Measurements from ENCODE around the gene FASTKD2.
"Not testable (repeated sequence)": the region's sequence is repeated elsewhere in the genome, so short reads cannot be mapped to it uniquely, and the experiment has no call there.

Gene FASTKD2

DNA sequence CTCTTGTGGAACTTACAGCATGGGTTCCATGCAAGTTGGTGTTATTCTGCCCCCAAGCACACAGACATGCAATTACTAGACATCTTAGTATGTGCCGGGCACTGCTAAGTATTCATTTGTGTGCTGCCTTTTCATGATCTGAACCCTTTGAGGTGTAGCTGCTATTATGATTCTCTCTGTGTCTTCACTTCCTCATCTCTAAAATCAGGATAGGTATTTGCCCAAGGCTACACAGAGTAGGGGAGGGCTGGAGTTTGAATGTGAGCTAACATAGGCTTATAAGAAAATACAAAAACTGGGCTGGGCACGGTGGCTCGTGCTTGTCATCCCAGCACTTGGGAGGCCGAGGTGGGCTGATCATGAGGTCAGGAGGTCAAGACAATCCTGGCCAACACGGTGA lies 27.2 kb downstream of the FASTKD2 start:
- no peak for DNase-seq

- no peak for DNase-seq
These were observed 32.0 kb downstream of the FASTKD2 start for GRCh38 chr2:206797376-206797775.

DNA sequence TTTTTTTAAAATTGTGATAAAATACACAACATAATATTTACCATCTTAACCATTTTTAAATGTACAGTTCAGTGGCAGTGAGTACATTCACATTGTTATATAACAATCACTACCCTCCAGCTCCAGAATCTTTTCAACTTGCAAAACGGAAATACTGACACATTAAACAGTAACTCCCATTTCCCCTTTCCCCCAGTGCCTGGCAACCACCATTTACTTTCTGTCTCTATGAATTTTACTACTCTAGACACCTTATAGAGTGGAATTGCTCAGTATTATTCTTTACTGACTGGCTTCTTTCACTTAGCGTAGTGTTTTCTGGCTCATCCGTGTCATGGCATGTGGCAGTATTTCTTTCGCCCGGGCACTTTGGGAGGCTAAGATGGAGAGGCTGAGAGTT lies 32.6 kb downstream of the FASTKD2 start:
- DNase-seq = no peak

DNA sequence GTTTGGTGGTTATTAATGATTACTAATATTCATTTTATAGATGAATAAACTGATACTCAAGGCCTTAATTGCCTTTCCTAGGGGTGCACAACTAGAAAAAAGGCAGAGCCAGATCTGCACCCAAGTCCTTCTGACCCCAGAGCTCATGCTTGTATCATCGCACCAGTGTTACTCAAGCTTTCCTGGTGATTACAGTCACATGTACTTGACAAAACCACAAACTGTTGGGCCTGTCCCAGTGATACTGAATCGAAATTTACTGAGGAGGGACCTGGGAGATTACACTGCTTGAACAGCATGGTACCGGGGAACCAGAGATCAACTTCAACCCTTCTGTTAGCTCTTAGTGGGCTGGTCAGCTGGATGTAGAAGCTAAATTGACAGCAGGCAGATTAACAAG lies 33.7 kb downstream of the FASTKD2 start:
- no peak for DNase-seq

GRCh38 chr2:206800506-206801417 lies 35.4 kb downstream of the FASTKD2 start:
- peak; percentile 79 for DNase-seq

DNA sequence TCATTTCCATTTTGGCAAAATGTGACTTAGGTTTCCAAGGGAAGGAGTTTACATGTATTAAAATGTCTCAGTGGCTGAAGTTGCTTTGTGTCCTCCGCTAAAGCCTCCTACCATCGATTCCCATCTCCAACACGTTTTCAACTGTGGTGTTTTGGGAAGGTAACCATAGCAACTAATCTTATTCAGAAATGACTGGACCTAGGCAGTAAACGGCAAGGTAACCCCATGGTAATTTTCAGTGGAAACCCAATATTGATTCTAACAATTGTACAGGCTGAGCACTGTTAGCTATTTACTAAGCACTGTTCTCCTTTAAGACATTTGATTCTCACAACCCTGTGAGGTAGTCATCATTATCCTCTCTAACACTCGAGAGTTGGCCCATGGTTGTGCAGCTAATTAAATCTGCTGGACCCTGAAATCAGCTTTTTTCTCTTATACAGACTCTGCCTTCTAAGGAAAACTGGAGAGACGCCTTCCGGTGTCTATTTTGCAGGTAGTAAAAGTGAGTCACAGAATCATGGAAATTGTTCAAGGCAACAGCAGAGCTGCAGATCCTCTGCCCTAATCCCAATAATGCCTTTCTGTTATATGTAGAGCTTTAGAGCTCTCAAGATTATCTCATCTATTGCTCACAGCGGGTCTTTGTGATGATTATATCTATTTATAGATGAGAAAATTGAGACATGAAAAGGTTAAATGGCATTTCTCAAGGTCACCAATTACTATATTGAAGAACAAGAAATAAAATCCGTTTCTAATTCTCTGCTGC lies 36.2 kb downstream of the FASTKD2 start:
- no peak for DNase-seq

GRCh38 chr2:206802654-206803514 lies 37.5 kb downstream of the FASTKD2 start:
- no peak for DNase-seq

DNA sequence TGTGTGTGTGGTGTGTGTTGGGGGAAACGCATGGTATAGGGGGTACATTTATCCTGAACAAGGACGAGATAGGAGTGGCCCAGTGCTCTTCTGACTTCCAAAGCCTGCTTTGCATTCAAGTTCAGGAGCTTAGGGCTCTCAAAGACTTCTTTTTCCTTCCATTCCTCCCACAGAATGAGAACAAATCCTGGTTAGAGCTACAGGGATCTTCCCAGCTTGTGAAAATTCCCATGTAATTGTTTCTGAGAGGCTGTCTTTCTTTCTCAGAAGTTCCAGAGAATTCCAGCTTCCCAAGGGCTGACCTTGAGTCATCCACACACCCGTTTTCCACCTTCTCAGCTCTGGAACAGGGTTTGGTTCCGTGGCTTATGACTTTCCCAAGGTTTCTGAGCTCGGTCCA lies 38.9 kb downstream of the FASTKD2 start:
- no peak for DNase-seq

GRCh38 chr2:206805887-206806607 lies 40.6 kb downstream of the FASTKD2 start:
- no peak for DNase-seq

- not testable (repeated sequence) for DNase-seq
These were observed 42.2 kb downstream of the FASTKD2 start for GRCh38 chr2:206807624-206808023.

DNA sequence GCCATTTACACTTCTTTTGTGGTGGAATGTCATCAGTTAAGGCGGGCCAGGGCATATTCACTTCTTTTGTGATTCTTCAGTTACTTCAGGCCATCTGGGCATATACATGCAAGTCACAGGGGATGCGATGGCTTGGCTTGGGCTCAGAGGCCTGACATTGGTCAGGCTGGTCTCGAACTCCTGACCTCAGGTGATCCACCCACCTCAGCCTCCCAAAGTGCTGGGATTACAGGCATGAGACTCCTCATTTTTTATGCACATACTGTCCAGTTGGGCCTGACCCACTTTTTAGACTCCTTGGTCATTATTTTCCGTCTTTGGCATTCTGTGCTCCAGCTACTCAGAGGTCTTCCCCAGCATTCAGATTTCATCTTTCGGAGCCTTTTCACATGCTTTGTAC lies 47.1 kb downstream of the FASTKD2 start:
- not testable (repeated sequence) for DNase-seq

DNA sequence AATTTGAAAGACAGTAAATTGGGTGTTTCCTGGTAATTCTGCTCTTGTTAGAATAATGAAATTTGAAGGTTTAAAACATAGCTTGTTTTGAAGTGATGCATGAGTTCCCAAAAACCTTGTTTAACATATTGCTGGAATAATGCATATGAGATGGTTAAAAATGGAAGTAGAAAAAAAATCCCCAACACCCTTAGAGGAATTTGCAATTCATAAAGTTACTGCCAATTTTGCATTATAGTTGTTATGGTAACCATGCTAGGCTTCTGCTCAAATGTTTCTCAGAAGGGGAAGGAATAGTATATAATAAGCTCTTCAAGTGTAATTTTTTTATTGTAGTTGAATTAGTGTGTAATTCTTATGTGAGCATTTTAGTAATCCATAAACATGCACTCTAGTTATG lies 49.1 kb downstream of the FASTKD2 start:
- DNase-seq = no peak

DNA sequence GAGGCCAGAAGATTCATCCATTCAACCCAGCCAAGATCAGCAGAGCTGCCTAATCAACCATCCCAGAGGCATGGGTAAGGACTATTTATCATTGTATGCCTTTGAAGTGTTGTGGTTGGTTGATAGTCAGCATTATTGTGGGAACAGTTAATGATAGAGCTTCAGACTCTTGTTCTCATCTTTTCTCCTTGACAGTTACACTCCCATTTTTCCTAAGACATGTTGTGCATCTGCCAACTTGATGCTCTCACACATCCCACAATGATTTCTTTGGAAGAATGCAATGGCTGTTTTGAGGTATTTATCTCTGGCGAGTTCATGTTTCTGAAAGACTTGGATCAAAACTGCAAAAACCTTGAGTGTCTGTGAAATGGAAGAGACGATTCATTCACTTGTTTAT lies 55.4 kb downstream of the FASTKD2 start:
- DNase-seq = no peak

DNA sequence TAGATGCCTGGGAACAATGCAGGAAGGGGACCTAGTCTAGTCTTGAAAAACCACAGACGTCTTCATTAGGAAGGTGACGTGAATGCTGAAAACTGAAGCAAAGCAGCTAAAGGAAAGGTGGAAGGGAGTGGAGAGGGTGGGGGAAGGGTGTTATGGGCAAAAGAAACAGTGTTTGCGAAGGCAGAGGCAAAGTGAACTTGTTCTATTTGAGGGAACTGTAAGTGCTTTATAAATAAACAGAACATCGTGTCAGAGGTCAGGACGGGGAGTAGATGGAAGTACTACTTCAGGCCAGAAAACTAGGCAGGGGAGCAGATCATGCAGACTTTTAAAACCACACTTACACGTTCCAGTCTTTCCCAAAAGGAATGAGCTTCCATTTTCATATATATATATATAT lies 57.8 kb downstream of the FASTKD2 start:
- DNase-seq = no peak

DNA sequence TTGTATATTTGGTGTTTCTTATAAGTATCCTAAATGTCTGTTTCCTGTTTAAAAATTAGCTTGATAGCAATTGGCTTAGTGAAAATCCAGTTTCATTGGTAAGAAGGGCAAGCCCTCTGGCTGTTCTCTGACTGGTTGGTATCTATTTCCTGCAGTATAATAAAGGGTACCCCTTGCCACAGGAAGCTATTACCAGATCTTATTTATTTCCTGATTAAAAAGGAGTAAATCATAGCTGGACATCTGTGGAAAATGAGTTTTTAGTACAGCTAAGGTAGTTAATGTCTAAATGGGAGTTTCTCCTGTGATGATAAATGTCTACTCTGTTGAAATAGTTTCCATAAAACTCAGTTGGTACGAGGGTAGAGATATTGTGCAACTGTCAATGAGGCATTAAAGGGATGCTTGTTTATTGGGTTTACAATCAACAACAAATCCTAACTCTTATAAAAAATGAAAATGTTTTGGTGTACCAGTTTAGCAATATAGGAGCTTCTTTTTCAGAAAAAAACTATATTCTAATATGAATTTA lies 58.7 kb downstream of the FASTKD2 start:
- no peak for DNase-seq

GRCh38 chr2:206824993-206825392 lies 59.6 kb downstream of the FASTKD2 start:
- no peak for DNase-seq

DNA sequence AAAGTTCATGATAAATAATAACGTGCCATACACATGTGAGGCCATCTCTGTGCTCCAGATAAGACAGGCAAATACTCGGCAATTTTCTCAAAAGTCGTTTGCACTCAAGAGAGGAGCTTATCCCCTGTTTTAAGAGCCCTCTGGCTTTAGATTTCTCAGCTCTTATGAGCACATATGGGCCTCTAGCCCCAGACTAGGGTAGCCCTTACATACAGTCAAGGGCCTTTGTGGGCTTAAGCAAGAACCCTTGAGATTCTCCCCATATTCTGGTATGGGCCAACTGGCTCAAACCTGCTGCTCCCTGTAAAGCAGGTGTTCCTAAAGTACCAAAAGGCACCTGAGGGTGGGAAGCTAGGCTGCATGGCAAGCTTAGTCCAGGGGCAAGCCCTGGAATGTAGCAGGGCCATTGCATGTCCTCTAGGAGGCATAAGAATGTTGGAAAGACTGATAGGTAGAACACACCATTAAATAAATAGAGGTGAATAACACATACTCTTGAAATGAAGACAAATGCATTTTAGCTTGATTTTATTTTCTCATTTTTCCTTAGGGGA lies 66.1 kb downstream of the FASTKD2 start:
- DNase-seq = no peak

GRCh38 chr2:206832873-206833272 lies 67.5 kb downstream of the FASTKD2 start:
- no peak for DNase-seq

- no peak for DNase-seq
These were observed 67.9 kb downstream of the FASTKD2 start for GRCh38 chr2:206833291-206833690.

DNA sequence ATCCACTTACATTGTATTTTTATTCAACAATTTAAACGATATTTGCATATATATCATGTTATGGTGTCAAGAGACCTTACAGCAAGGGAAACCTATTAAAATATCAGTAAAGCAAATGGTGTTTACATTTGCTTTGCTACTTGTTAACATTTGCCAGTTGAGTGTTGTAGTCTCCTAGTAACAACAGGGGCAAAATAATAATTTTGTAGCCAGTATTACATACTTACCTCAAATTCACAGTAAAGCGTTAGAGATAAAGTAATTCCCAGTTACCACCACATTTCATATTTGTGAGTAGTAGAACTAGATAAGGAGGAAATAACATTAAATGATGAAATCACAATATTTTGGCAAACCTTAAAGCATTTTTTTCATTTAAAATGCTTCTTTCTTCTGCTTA lies 71.3 kb downstream of the FASTKD2 start:
- DNase-seq = no peak

GRCh38 chr2:206837775-206838174 lies 72.4 kb downstream of the FASTKD2 start:
- DNase-seq = no peak

DNA sequence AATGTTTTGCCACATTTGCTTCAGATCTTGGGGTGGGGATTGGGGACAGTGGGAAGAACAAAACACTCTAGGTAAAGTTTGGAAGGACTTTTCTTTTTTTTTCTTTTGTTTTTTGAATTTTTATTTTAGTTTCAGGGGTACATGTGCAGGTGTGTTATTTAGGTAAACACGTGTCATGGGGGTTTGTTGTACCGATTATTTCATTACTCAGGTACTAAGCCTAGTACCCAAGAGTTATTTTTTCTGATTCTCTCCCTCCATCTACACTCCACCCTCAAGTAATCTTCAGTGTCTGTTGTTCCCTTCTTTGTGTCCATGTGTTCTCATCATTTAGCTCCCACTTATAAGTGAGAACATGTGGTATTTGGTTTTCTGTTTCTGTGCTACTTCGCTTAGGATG lies 73.3 kb downstream of the FASTKD2 start:
- no peak for DNase-seq

Data from midbrain (tissue), 1 donor.